ENCODE results near the gene TMEM119.

The TMEM119 gene

GRCh38 chr12:108611884-108612415 lies 14.1 kb upstream of the TMEM119 start:
- DNase-seq (ENCODE audit: extremely low spot score): no peak
- POLR2A ChIA-PET: no interaction called here
- CTCF ChIA-PET: interaction anchor here (1.0 to 18.2 kb wide), 5 partner anchors 8 to 45 kb away, joined by 3 to 543 read pairs (median 6); partner anchors contain the start of genes ISCU, SART3 and SELPLG
- TF ChIP-seq CTCF (IDR thresholded peaks at IDR 0.05; ENCODE audit: control extremely low read depth, extremely low read depth, low read depth, missing control alignments): peak; percentile 26

- TF ChIP-seq CTCF (IDR thresholded peaks at IDR 0.05; ENCODE audit: control extremely low read depth, extremely low read depth, low read depth, missing control alignments): no peak
- ChIA-PET POLR2A (no interaction called here), CTCF (interaction anchor here (0.8 to 18.2 kb wide), 4 partner anchors 44 to 340 kb away, joined by 3 to 543 read pairs (median 3); partner anchors contain the start of genes ISCU and SART3)
- no peak for DNase-seq (ENCODE audit: extremely low spot score)
Measured at GRCh38 chr12:108610856-108611605, 13.1 kb upstream of the TMEM119 start.

- CTCF ChIA-PET: interaction anchor here (0.8 to 18.2 kb wide), 3 partner anchors 43 to 340 kb away, joined by 3 to 543 read pairs (median 3); partner anchors contain the start of genes ISCU and SART3
- DNase-seq (ENCODE audit: extremely low spot score): no peak
- TF ChIP-seq CTCF (IDR thresholded peaks at IDR 0.05; ENCODE audit: control extremely low read depth, extremely low read depth, low read depth, missing control alignments): no peak
- POLR2A ChIA-PET: no interaction called here
Measured at GRCh38 chr12:108610336-108610815, 12.5 kb upstream of the TMEM119 start.

- no peak for TF ChIP-seq CTCF (IDR thresholded peaks at IDR 0.05; ENCODE audit: control extremely low read depth, extremely low read depth, low read depth, missing control alignments)
- ChIA-PET CTCF (interaction anchor here (0.8 to 18.2 kb wide), 4 partner anchors 8 to 341 kb away, joined by 3 to 543 read pairs (median 6); partner anchors contain the start of genes ISCU and SART3), POLR2A (interaction anchor here (0.6 kb wide), 1 partner anchor 28 kb away, joined by 3 read pairs; no protein-coding TSS in a partner anchor)
- DNase-seq (ENCODE audit: extremely low spot score): no peak
Measured at GRCh38 chr12:108609537-108610335, 11.9 kb upstream of the TMEM119 start.

GRCh38 chr12:108608616-108609015 lies 10.7 kb upstream of the TMEM119 start:
- ChIA-PET POLR2A (interaction anchor here (0.6 kb wide), 1 partner anchor 78 kb away, joined by 3 read pairs; no protein-coding TSS in a partner anchor), CTCF (interaction anchor here (0.7 to 18.2 kb wide), 4 partner anchors 9 to 41 kb away, joined by 3 to 543 read pairs (median 14); partner anchors contain the start of genes ISCU and SART3)
- TF ChIP-seq CTCF (IDR thresholded peaks at IDR 0.05; ENCODE audit: control extremely low read depth, extremely low read depth, low read depth, missing control alignments): no peak

More at GRCh38 chr12:108608616-108609015, 10.7 kb upstream of the TMEM119 start:
- no peak for DNase-seq (ENCODE audit: extremely low spot score)
